ENCODE results near the gene SEC63.
"Not testable (repeated sequence)": the region's sequence is repeated elsewhere in the genome, so short reads cannot be mapped to it uniquely, and the experiment has no call there.

DNA sequence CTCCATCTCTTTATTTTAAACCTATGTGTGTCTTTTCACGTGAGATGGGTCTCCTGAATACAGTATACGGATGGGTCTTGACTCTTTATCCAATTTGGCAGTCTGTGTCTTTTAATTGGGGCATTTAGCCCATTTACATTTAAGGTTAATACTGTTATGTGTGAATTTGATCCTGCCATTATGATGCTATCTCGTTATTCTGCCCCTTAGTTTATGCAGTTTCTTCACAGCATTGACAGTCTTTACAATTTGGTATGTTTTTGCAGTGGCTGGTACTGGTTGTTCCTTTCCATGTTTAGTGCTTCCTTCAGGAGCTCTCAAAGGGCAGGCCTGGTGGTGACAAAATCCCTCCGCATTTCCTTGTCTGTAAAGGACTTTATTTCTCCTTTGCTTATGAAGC is 67.6 kb downstream of the SEC63 start:
- TF ChIP-seq, protein P1, sequence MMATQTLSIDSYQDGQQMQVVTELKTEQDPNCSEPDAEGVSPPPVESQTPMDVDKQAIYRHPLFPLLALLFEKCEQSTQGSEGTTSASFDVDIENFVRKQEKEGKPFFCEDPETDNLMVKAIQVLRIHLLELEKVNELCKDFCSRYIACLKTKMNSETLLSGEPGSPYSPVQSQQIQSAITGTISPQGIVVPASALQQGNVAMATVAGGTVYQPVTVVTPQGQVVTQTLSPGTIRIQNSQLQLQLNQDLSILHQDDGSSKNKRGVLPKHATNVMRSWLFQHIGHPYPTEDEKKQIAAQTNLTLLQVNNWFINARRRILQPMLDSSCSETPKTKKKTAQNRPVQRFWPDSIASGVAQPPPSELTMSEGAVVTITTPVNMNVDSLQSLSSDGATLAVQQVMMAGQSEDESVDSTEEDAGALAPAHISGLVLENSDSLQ (IDR thresholded peaks at IDR 0.05) = not testable (repeated sequence)
- TF ChIP-seq BHLHE40 (IDR thresholded peaks at IDR 0.05; ENCODE audit: borderline replicate concordance); NFRKB (IDR thresholded peaks at IDR 0.05): not testable (repeated sequence)
